Stimulated activated CD8-positive, alpha-beta memory T cell treated with anti-CD3 and anti-CD28 coated beads, Interleukin-15, amount 100 ng/mL, for 4 hours (primary cell): ENCODE data around the gene HLA-DPA1.

ENCODE experiments used
- DNase-seq, 2 donors: peaks; one replicate each; pipeline ENCODE4 v3.0.0-alpha.2; 2020; ENCODE audit warnings: low read depth in 2 of 2

The HLA-DPA1 gene

GRCh38 chr6:33017694-33018353, 55.6 kb downstream of the HLA-DPA1 start:
- no peak for DNase-seq

DNA sequence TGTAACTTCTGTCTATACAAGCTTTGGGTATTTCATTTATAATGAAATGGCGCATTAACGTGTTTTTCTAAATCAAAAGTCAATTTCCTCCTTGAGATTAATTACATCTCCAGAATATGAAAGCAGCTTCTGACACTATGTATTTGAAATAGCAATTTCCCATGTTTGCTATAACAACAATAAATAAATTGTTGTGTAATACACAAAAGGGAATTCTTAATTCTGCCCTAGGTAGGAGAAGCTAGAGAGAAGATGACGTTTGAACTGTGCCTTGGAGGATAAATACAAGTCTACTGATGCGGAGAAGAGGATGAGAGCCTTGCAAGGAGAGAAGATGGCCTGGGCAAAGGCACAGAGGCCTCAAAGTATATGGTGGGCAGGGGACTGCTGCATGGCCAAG, 56.4 kb downstream of the HLA-DPA1 start:
- DNase-seq, result no peak

GRCh38 chr6:33015798-33016197, 57.7 kb downstream of the HLA-DPA1 start:
- no peak for DNase-seq

DNA sequence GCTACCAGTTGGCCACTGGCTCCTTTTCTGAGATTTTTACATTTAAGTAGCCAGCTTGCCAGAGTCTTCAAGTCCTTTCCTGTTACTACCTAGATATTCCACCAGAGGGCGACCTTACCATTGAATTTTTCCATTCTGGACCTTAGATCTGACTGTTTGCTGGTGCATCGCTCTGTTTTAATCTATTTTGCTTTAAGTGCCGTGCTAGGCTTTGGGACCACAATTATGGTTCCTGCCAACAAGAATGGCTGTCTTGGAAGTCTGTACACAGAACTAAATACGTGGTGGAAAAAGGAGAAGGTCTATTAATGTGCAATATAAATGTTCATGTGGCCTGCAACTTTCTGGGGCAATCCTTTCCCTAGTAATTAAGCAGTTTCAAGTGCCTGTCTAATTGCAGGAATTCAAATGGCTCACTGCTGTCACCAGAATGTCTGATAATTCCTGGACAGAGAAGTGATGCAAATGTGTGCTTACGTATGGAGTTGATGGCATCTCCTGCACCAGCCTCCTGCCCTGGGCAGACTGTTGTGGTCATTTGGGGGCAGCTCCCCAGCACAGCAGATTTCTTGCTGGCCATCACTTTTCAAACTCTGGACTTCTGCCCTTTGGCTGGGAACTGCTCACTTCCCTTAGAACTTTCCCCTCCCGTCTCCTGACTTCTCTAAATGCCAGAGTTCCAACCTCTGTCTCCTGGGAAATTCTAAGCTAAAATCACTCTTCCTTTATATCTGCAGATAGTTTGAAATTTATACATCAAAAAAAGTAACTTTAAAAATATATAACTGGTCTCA, 58.4 kb downstream of the HLA-DPA1 start:
- DNase-seq, result peak in 1 of 2 donors; percentile 18
